Heart left ventricle (tissue), 13 donors: Measurements from ENCODE around the gene AIFM1.

Source experiments
- CTCF ChIP-seq, 12 donors: fragments of 200-600 bp; sonication (generic) in 4 of 12; IDR thresholded peaks; one replicate each; pipeline versions ENCODE4 v1.5.0 to v1.8.0; 2018 to 2022; ENCODE audit warnings: antibody characterized with exemption in 12 of 12, mild to moderate bottlenecking in 5 of 12
- POLR2A ChIP-seq, 2 donors: fragments of 450-650 bp; IDR thresholded peaks; one replicate each; pipeline ENCODE4 v1.6.1; 2017; ENCODE audit warnings: antibody characterized with exemption in 2 of 2, mild to moderate bottlenecking in 2 of 2, moderate library complexity in 2 of 2
- donor health status: ischemic (EF 13 %, LVEDD 7.1; RV severe dilation, severe dysfunction).
- donor health status: DM: no; HTN: yes; CAD: no.
- donor health status: DM: no; HTN: no; CAD: no.
- donor health status: ischemic (EF 25% LVEDD 6.9; RV normal size, moderate dysfunction).
- donor health status: ischemic (EF 25% LVEDD 5.7; RV mildly dilated, moderate dysfunction).
- donor health status: ischemic (EF 35%, LVEDD 5.7; RV mildly dilated, moderate dysfunction).
- donor health status: nonischemic (EF 11% LVEDD 7.7; RV severe dilation, severe dysfunction).
- donor health status: DM: yes; HTN: yes; CAD: no.
- donor health status: PGD.
- donor health status: ischemic (EF 29% LVEDD 5.4; RV normal size, mild dysfunction).
- donor health status: nonischemic (EF 23%, LVEDD 6.1; RV moderate dilation, normal function).

DNA sequence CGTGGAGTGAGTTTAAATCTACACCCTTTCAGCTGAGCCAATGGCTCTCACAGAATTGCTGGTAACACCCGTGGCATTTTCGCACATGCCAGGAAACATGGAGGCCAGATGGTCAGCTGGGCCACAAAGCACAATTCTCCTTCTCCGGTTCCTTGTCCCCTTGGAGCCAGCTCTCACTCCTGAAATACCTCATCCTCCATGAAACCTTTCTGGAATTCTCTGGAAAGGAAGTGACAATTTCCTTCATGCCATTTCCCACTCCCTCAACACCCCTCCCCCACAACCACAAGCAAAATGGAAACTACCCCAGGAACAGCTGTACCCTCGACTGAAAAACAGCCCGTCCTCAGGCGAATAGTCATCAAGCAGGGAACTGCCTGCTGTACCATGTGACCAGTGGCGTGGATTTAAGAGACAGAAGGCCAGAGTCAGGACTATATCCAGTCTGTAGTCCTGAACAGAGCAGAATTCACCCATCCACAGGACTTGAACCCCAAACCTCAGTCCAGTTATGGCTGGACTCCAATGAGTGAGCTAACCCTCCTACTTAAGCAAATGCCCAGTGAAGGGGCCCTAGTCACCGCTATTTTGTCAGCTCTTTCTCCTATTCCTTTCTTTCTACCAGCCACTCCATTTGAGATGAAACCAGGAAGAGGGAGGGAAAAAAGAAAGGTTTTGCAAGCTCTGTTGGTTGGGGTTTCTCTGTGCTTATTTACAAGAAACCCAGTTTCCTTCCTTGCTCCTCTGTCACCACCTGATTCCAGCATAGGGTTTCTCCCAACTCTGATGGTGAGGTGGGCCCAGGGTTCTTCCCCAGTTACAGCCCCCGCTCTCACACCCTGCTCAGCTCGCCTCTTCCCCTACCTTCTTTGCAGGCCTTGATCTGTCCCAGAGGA is 79.8 kb downstream of the AIFM1 start:
- TF ChIP-seq CTCF (IDR thresholded peaks at IDR 0.05), result no peak
- no peak for TF ChIP-seq POLR2A (IDR thresholded peaks at IDR 0.05)
